Naive thymus-derived CD8-positive, alpha-beta T cell (primary cell): ENCODE data around the gene ARHGEF37. TPM values are rescaled to one million over a fixed set of nuclear protein-coding genes. Genes with fewer than 3 reads are reported as not detected.

ENCODE experiments used
- ATAC-seq, 2 donors: fragments of 150-1000 bp; cut with Tn5 transposase in 1 of 2; sonication (Bioruptor Pico), chemical (Tn5 transposase) in 1 of 2; 1 replicate in 1 of 2; 2 replicates in 1 of 2; pipeline ENCODE4 v1.10.0; 2021; ENCODE audit warnings: mild to moderate bottlenecking in 2 of 2, moderate library complexity in 2 of 2
- POLR2A ChIA-PET: fragments of 350-600 bp; sonication (Branson Sonifier 250); formaldehyde crosslinking; loops from one replicate; lab custom pipeline; 2021; ENCODE audit warnings: antibody characterized with exemption; lab: Charles Lee
- DNase-seq, 10 donors: peaks; one replicate each; pipeline versions ENCODE4 v3.0.0 to v3.0.0-alpha.2; 2020 to 2022
- H3K27ac Mint-ChIP-seq, 10 donors: one replicate each; pipeline ENCODE4 v1.8.0; 2020 to 2022; ENCODE audit warnings: mild to moderate bottlenecking in 10 of 10, mixed read lengths in 10 of 10, moderate library complexity in 4 of 10, inconsistent platforms in 1 of 10
- H3K27me3 Mint-ChIP-seq, 5 donors: one replicate each; pipeline ENCODE4 v1.8.0; 2021 to 2022; ENCODE audit warnings: mixed read lengths in 5 of 5
- H3K36me3 Mint-ChIP-seq, 3 donors: one replicate each; pipeline ENCODE4 v1.8.0; 2020 to 2022; ENCODE audit warnings: mixed read lengths in 3 of 3, mild to moderate bottlenecking in 2 of 3, inconsistent platforms in 1 of 3
- H3K4me1 Mint-ChIP-seq, 4 donors: one replicate each; pipeline ENCODE4 v1.8.0; 2021 to 2022; ENCODE audit warnings: mixed read lengths in 4 of 4
- H3K4me3 Mint-ChIP-seq, 10 donors: one replicate each; pipeline ENCODE4 v1.8.0; 2020 to 2022; ENCODE audit warnings: mild to moderate bottlenecking in 10 of 10, mixed read lengths in 10 of 10, moderate library complexity in 6 of 10, inconsistent platforms in 1 of 10
- H3K9me3 Mint-ChIP-seq, 9 donors: one replicate each; pipeline ENCODE4 v1.8.0; 2020 to 2022; ENCODE audit warnings: mixed read lengths in 9 of 9, mild to moderate bottlenecking in 3 of 9, inconsistent platforms in 1 of 9, moderate library complexity in 1 of 9
- polyA plus RNA-seq, 3 donors: library from polyadenylated mRNA; unstranded; fragments of 300-500 nt; fragmentation: Illumina TruSeq; gene quantifications; one replicate each; pipeline ENCODE4 v1.2.3, GENCODE V29; 2021
- total RNA-seq, 8 experiments: library from RNA in 2 of 8; stranded (reverse) in 2 of 8; gene quantifications; one replicate each; pipeline ENCODE4 v1.2.3 and lab custom pipeline; 2021 to 2026

Gene ARHGEF37
- total and polyA plus RNA-seq, 5 experiments from 2014 or later = 1.2 TPM; not detected in 4

- H3K4me1 Mint-ChIP-seq = peaks cover 0 to 2% (median 0%) of the 10 kb centered on the region in 4 donors
- H3K36me3 Mint-ChIP-seq = no peaks in the 10 kb centered on the region
- POLR2A ChIA-PET = interaction anchor here (1.3 kb wide), 1 partner anchor 192 kb away, joined by 5 read pairs; no protein-coding TSS in a partner anchor
- H3K9me3 Mint-ChIP-seq = no peaks in the 10 kb centered on the region
- no peak for ATAC-seq
- H3K4me3 Mint-ChIP-seq = no peak overlapping the region
- H3K27ac Mint-ChIP-seq = no peak overlapping the region
- no peaks in the 10 kb centered on the region for H3K27me3 Mint-ChIP-seq
- no peak for DNase-seq
Observed at GRCh38 chr5:149636191-149636860, 55.0 kb downstream of the ARHGEF37 start.

DNA sequence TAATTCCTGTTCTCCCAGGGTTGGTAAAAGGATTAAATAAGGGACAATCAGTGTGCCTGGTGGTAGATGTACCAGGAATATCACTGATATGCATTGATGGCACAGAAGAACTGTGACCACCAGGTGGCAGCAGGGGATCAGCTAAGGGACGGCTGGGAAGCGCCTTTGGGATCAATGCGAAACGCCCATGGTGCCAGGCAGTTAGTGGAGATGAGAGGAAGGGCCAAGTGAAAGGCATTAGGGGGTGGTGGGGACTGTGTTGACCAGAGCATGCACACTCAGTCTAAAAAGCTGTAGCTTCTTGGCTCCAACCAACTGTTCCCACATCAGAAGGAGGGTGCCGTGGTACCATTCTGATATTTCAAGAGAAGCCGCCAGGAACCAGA lies 55.6 kb downstream of the ARHGEF37 start:
- POLR2A ChIA-PET = interaction anchor here (0.6 to 1.3 kb wide), 2 partner anchors 93 to 192 kb away, joined by 3 to 5 read pairs; no protein-coding TSS in a partner anchor
- H3K9me3 Mint-ChIP-seq = no peaks in the 10 kb centered on the region
- no peaks in the 10 kb centered on the region for H3K27me3 Mint-ChIP-seq
- H3K4me1 Mint-ChIP-seq = peaks cover 0 to 2% (median 0%) of the 10 kb centered on the region in 4 donors
- DNase-seq (peak in 8 of 10 donors; percentile 7 to 79 (median 54)), ATAC-seq (peak; percentile 50 to 76)
- H3K27ac Mint-ChIP-seq = no peak overlapping the region
- no peaks in the 10 kb centered on the region for H3K36me3 Mint-ChIP-seq
- no peak overlapping the region for H3K4me3 Mint-ChIP-seq

GRCh38 chr5:149638136-149638535 lies 56.8 kb downstream of the ARHGEF37 start:
- peaks cover 0 to 2% (median 0%) of the 10 kb centered on the region in 4 donors for H3K4me1 Mint-ChIP-seq
- no peak overlapping the region for H3K4me3 Mint-ChIP-seq
- no peaks in the 10 kb centered on the region for H3K9me3 Mint-ChIP-seq
- no peak for ATAC-seq
- POLR2A ChIA-PET = no interaction called here
- no peak for DNase-seq
- H3K27ac Mint-ChIP-seq = no peak overlapping the region
- no peaks in the 10 kb centered on the region for H3K36me3 Mint-ChIP-seq
- no peaks in the 10 kb centered on the region for H3K27me3 Mint-ChIP-seq

DNA sequence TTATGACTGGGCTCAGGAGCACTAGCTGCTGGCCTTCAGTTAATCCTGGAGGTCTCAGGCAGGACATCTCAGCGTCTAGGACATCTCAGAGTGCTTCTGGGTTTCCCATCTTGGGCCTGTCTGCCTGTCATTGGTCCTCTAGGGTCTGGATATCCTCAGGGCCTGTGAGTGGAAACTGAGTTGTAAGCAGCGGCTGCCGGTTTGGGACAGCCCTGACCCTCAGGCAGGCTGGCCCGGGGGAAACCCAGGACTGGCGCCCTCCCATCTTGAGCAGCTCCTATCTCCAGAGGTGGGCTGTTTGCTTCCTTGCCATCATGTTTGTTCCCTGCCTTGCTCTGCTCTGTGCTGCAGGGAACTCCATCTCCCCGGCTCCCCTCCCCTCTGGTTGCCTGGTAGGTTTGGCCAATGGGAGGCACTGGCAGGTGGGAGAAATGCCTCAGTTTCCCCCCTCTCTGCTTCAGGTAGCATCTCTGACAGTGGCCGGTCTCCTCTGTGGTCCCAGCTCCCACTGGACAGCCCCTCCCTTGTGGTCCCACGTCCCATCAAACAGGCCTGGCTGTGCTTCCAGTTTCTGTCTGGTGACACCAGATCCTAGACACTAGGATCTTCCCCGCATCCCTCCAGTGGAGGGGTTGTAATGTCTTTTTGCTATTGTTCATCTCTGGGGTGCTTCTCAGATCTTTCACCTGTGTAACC lies 57.4 kb downstream of the ARHGEF37 start:
- H3K27me3 Mint-ChIP-seq = no peaks in the 10 kb centered on the region
- H3K4me1 Mint-ChIP-seq = peaks cover 0 to 2% (median 0%) of the 10 kb centered on the region in 4 donors
- no peak overlapping the region for H3K27ac Mint-ChIP-seq
- no peak for DNase-seq
- POLR2A ChIA-PET = no interaction called here
- H3K36me3 Mint-ChIP-seq = no peaks in the 10 kb centered on the region
- no peak for ATAC-seq
- H3K9me3 Mint-ChIP-seq = no peaks in the 10 kb centered on the region
- no peak overlapping the region for H3K4me3 Mint-ChIP-seq

GRCh38 chr5:149639737-149640136 lies 58.4 kb downstream of the ARHGEF37 start:
- Mint-ChIP-seq H3K36me3 (no peaks in the 10 kb centered on the region), H3K27ac (peak overlapping the region in 1 of 10 donors; percentile 90), H3K4me1 (peaks cover 0 to 2% (median 0%) of the 10 kb centered on the region in 4 donors), H3K4me3 (no peak overlapping the region), H3K27me3 (no peaks in the 10 kb centered on the region), H3K9me3 (no peaks in the 10 kb centered on the region)
- no peak for ATAC-seq
- POLR2A ChIA-PET = no interaction called here
- no peak for DNase-seq

DNA sequence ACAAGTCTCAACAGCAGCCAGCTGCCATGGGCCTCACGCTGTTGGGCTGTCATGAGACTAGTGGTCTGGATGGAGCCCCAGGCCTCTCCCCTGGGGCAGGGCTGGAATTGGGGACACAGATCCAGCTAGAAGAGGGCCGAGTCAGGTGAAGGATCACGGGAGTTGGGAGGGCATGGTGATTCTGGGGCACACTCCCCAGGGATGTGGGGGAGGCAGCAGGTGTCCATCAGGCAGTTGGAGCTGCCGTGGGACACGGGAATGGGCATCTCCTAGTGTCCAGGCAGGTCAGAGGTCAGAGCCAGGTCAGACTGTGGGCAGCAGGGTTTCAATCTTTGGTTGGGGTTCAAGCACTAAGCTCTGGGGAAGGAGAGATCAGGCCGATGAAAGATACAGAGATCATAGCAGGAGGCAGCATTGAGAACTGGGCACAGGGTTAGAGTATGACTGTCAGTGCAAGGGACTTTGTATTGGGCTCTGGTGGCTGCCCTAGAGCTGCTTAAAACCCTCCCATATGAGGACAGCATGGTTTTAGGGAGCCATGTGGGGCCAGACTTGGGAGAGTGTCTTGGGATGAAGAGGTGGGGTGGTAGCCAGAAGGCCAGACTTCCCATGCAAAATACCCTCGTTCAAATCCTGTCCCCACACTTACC lies 59.2 kb downstream of the ARHGEF37 start:
- ATAC-seq = no peak
- H3K27ac Mint-ChIP-seq = peak overlapping the region in 2 of 10 donors; percentile 15 to 90
- no peaks in the 10 kb centered on the region for H3K27me3 Mint-ChIP-seq
- POLR2A ChIA-PET = no interaction called here
- no peak overlapping the region for H3K4me3 Mint-ChIP-seq
- no peaks in the 10 kb centered on the region for H3K36me3 Mint-ChIP-seq
- peaks cover 0 to 2% (median 0%) of the 10 kb centered on the region in 4 donors for H3K4me1 Mint-ChIP-seq
- no peak for DNase-seq
- H3K9me3 Mint-ChIP-seq = no peaks in the 10 kb centered on the region

- ATAC-seq (no peak), DNase-seq (no peak)
- H3K36me3 Mint-ChIP-seq = no peaks in the 10 kb centered on the region
- no peaks in the 10 kb centered on the region for H3K27me3 Mint-ChIP-seq
- peaks cover 0 to 6% (median 1%) of the 10 kb centered on the region in 4 donors for H3K4me1 Mint-ChIP-seq
- no peak overlapping the region for H3K4me3 Mint-ChIP-seq
- no peaks in the 10 kb centered on the region for H3K9me3 Mint-ChIP-seq
- no peak overlapping the region for H3K27ac Mint-ChIP-seq
- POLR2A ChIA-PET = no interaction called here
Observed at GRCh38 chr5:149641000-149641576, 59.8 kb downstream of the ARHGEF37 start.

- POLR2A ChIA-PET = no interaction called here
- ATAC-seq = no peak
- Mint-ChIP-seq H3K36me3 (no peaks in the 10 kb centered on the region), H3K9me3 (no peaks in the 10 kb centered on the region), H3K27ac (no peak overlapping the region), H3K4me1 (peaks cover 3 to 8% (median 5%) of the 10 kb centered on the region in 4 donors), H3K27me3 (no peaks in the 10 kb centered on the region), H3K4me3 (no peak overlapping the region)
- no peak for DNase-seq
Observed at GRCh38 chr5:149641600-149641999, 60.3 kb downstream of the ARHGEF37 start.

DNA sequence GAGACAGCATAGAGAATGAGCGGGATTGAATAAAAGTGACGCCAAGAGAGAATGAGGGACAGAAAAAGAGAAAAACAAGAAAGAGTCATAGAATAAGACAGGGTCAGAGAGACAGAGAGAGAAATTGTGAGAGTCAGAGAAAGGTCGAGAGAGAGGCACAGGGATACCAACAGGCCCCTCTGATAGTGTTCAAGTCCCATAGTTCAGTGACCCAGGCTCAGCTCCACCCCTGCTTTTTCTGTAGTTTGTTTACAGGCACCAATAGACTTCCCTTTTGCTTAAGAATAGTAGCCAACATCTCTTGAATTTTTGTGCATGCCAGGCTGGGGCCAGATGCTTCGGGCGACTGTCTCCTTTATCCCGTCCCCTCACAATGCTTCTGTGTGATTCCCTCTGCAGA lies 62.5 kb downstream of the ARHGEF37 start:
- peaks cover 10 to 24% (median 15%) of the 10 kb centered on the region in 4 donors for H3K4me1 Mint-ChIP-seq
- POLR2A ChIA-PET = no interaction called here
- H3K27me3 Mint-ChIP-seq = no peaks in the 10 kb centered on the region
- no peak for DNase-seq
- H3K4me3 Mint-ChIP-seq = no peak overlapping the region
- no peaks in the 10 kb centered on the region for H3K36me3 Mint-ChIP-seq
- H3K27ac Mint-ChIP-seq = peak overlapping the region in 3 of 10 donors; percentile 2 to 71 (median 7)
- no peaks in the 10 kb centered on the region for H3K9me3 Mint-ChIP-seq
- ATAC-seq = no peak

DNA sequence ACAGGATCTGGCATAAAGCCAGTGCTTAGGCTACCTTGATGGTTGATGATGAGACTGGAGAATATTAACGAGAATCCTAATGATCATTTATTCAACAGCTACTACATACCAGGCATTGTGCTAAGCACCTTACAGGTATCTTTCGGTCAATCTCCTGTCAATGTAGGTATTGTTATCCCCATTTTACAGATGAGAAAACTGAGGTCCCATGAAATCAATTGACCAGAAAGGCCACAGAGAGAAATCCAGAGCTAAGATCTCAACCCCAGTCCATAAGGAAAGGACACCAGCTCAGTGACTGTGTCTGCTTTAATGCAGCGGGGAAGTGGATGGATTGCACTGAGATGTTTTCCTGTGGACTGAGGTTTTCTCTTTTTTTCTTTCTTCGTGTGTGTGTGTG lies 63.3 kb downstream of the ARHGEF37 start:
- Mint-ChIP-seq H3K27me3 (no peaks in the 10 kb centered on the region), H3K4me1 (peaks cover 10 to 24% (median 15%) of the 10 kb centered on the region in 4 donors), H3K4me3 (no peak overlapping the region), H3K36me3 (no peaks in the 10 kb centered on the region), H3K9me3 (no peaks in the 10 kb centered on the region), H3K27ac (peak overlapping the region in 4 of 10 donors; percentile 21 to 51 (median 46))
- ATAC-seq (no peak), DNase-seq (no peak)
- POLR2A ChIA-PET = interaction anchor here (0.7 kb wide), 1 partner anchor 46 kb away, joined by 3 read pairs; no protein-coding TSS in a partner anchor

DNA sequence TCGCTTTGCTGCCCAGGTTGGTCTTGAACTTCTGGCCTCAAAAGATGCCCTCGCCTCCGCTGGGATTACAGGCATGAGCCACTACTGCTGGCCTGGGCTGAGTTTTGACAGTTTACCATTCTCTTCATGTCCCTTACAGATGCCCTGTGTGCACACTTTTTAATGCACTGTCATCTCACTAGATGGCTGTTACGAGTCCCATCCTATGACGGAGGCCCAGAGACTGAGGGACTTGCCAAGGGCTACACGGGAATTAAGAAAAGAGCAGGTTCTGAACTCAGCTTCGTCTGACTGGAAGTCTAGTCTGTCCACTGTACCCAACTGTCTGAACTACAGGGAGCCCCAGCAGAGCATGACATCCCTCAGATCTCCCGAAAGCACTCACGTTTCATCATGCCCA lies 63.9 kb downstream of the ARHGEF37 start:
- Mint-ChIP-seq H3K27ac (peak overlapping the region in 5 of 10 donors; percentile 43 to 73 (median 51)), H3K4me1 (peaks cover 10 to 24% (median 15%) of the 10 kb centered on the region in 4 donors), H3K4me3 (no peak overlapping the region), H3K27me3 (no peaks in the 10 kb centered on the region), H3K9me3 (no peaks in the 10 kb centered on the region), H3K36me3 (no peaks in the 10 kb centered on the region)
- DNase-seq (no peak), ATAC-seq (no peak)
- POLR2A ChIA-PET = no interaction called here

- Mint-ChIP-seq H3K9me3 (no peaks in the 10 kb centered on the region), H3K4me3 (no peak overlapping the region), H3K4me1 (peaks cover 10 to 24% (median 15%) of the 10 kb centered on the region in 4 donors), H3K27me3 (no peaks in the 10 kb centered on the region), H3K27ac (peak overlapping the region in 7 of 10 donors; percentile 26 to 73 (median 60)), H3K36me3 (no peaks in the 10 kb centered on the region)
- no peak for DNase-seq
- no peak for ATAC-seq
- POLR2A ChIA-PET = no interaction called here
Observed at GRCh38 chr5:149645725-149646124, 64.4 kb downstream of the ARHGEF37 start.
